ENCODE measurements around the gene LTBP2.

GRCh38 chr14:74507085-74507484, 105.0 kb downstream of the LTBP2 start:
- TF ChIP-seq POLR2A (IDR thresholded peaks at IDR 0.05; ENCODE audit: control extremely low read depth in 1 of 2, low read depth in 2 of 2, low read length in 2 of 2): no peak
- TF ChIP-seq, protein P1, sequence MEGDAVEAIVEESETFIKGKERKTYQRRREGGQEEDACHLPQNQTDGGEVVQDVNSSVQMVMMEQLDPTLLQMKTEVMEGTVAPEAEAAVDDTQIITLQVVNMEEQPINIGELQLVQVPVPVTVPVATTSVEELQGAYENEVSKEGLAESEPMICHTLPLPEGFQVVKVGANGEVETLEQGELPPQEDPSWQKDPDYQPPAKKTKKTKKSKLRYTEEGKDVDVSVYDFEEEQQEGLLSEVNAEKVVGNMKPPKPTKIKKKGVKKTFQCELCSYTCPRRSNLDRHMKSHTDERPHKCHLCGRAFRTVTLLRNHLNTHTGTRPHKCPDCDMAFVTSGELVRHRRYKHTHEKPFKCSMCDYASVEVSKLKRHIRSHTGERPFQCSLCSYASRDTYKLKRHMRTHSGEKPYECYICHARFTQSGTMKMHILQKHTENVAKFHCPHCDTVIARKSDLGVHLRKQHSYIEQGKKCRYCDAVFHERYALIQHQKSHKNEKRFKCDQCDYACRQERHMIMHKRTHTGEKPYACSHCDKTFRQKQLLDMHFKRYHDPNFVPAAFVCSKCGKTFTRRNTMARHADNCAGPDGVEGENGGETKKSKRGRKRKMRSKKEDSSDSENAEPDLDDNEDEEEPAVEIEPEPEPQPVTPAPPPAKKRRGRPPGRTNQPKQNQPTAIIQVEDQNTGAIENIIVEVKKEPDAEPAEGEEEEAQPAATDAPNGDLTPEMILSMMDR (IDR thresholded peaks at IDR 0.05; ENCODE audit: control extremely low read depth in 1 of 3, insufficient read depth in 1 of 3, low read depth in 1 of 3, low read length in 3 of 3): no peak

All from H1 (cell line).